Vagina (tissue), 2 donors: Measurements from ENCODE around the gene TTC1.

Source experiments
- CTCF ChIP-seq, 3 experiments: fragments of 450-650 bp in 2 of 3; fragments of 200-600 bp in 1 of 3; sonication (generic) in 1 of 3; IDR thresholded peaks; one replicate each; pipeline ENCODE4 v1.5.1; 2017 to 2019; ENCODE audit warnings: antibody characterized with exemption in 3 of 3, mild to moderate bottlenecking in 2 of 3, moderate library complexity in 2 of 3
- POLR2A ChIP-seq, 2 donors: fragments of 450-650 bp; IDR thresholded peaks; one replicate each; pipeline ENCODE4 v1.6.1; 2017; ENCODE audit warnings: antibody characterized with exemption in 2 of 2, mild to moderate bottlenecking in 2 of 2, moderate library complexity in 2 of 2

GRCh38 chr5:160044391-160044804 lies 35.5 kb downstream of the TTC1 start:
- TF ChIP-seq POLR2A (IDR thresholded peaks at IDR 0.05) (no peak), CTCF (IDR thresholded peaks at IDR 0.05) (no peak)
